Keratinocyte (primary cell): ENCODE measurements around the gene FAM20C. TPM values are rescaled to one million over a fixed set of nuclear protein-coding genes. Genes with fewer than 3 reads are reported as not detected.

ENCODE experiments used
- DNase-seq: peaks from one replicate; pipeline ENCODE4 v3.0.0-alpha.2; 2011; ENCODE audit warnings: low read depth, missing footprints, low spot score
- FAIRE-seq: peaks from 2 replicates; lab custom pipeline; 2011; peaks lifted over from hg19 to GRCh38; lab: Jason Lieb, UNC
- H2AFZ ChIP-seq: 2 replicates; pipeline ENCODE4 v1.6.0; 2012; ENCODE audit warnings: low read length, control low read depth, inconsistent platforms; ENCODE audit not compliant: control insufficient read depth
- H3K27ac ChIP-seq: 2 replicates; pipeline ENCODE4 v1.5.1; 2011; ENCODE audit warnings: low read length; ENCODE audit not compliant: control insufficient read depth, insufficient read depth
- H3K27me3 ChIP-seq: 3 replicates; pipeline ENCODE4 v1.6.0; 2011; ENCODE audit warnings: low read length; ENCODE audit not compliant: control insufficient read depth, insufficient read depth; ENCODE audit errors: extremely low read depth
- H3K36me3 ChIP-seq, 2 experiments: 2 replicates in 1 of 2; 3 replicates in 1 of 2; pipeline ENCODE4 v1.5.1; 2011; ENCODE audit warnings: low read length in 2 of 2, mild to moderate bottlenecking in 1 of 2; ENCODE audit not compliant: control insufficient read depth in 2 of 2, insufficient read depth in 2 of 2; ENCODE audit errors: extremely low read depth in 1 of 2
- H3K4me1 ChIP-seq: 3 replicates; pipeline ENCODE4 v1.5.1; 2011; ENCODE audit warnings: low read length; ENCODE audit not compliant: control insufficient read depth, insufficient read depth; ENCODE audit errors: extremely low read depth
- H3K4me2 ChIP-seq: 3 replicates; pipeline ENCODE4 v1.6.0; 2011; ENCODE audit warnings: low read depth, low read length; ENCODE audit not compliant: control insufficient read depth, insufficient read depth; ENCODE audit errors: extremely low read depth
- H3K4me3 ChIP-seq, 3 experiments: fragments of 200-600 bp in 1 of 3; sonication (generic) in 1 of 3; 2 replicates in 2 of 3; 3 replicates in 1 of 3; pipeline ENCODE4 v1.5.1; 2011 to 2016; ENCODE audit warnings: low read length in 3 of 3, mild to moderate bottlenecking in 3 of 3, control low read depth in 2 of 3, inconsistent platforms in 1 of 3, low read depth in 1 of 3, mixed read lengths in 1 of 3, mixed run types in 1 of 3, moderate library complexity in 1 of 3; ENCODE audit not compliant: control insufficient read depth in 2 of 3, insufficient read depth in 2 of 3; ENCODE audit errors: extremely low read depth in 1 of 3
- H3K79me2 ChIP-seq: 2 replicates; pipeline ENCODE4 v1.6.0; 2012; ENCODE audit warnings: low read length; ENCODE audit not compliant: control insufficient read depth, insufficient read depth
- H3K9ac ChIP-seq: 3 replicates; pipeline ENCODE4 v1.6.0; 2011; ENCODE audit warnings: low read length; ENCODE audit not compliant: control insufficient read depth, insufficient read depth; ENCODE audit errors: extremely low read depth
- H3K9me1 ChIP-seq: 3 replicates; pipeline ENCODE4 v1.6.0; 2011; ENCODE audit warnings: low read length; ENCODE audit not compliant: control insufficient read depth, insufficient read depth; ENCODE audit errors: extremely low read depth
- H3K9me3 ChIP-seq: 2 replicates; pipeline ENCODE4 v1.5.1; 2012; ENCODE audit warnings: low read depth, low read length; ENCODE audit not compliant: control insufficient read depth
- H4K20me1 ChIP-seq: 3 replicates; pipeline ENCODE4 v1.6.0; 2011; ENCODE audit warnings: low read length; ENCODE audit not compliant: control insufficient read depth, insufficient read depth; ENCODE audit errors: extremely low read depth
- CTCF ChIP-seq, 3 experiments: IDR thresholded peaks in 1 of 3; conservative IDR thresholded peaks in 1 of 3; optimal IDR thresholded peaks in 1 of 3; 2 replicates in 2 of 3; 3 replicates in 1 of 3; pipeline versions ENCODE3 to v1.5.1; 2011; ENCODE audit warnings: low read length in 3 of 3, mild to moderate bottlenecking in 3 of 3, moderate library complexity in 2 of 3, control low read depth in 1 of 3, inconsistent platforms in 1 of 3; ENCODE audit not compliant: insufficient read depth in 2 of 3; ENCODE audit errors: extremely low read depth in 1 of 3
- EZH2 ChIP-seq: IDR thresholded peaks from one replicate; pipeline ENCODE4 v1.6.1; 2012; ENCODE audit warnings: inconsistent platforms, mild to moderate bottlenecking, low read length, moderate library complexity
- dilution Hi-C: fragments of 300-500 bp; cut with MboI; formaldehyde crosslinking; loops from one replicate; pipeline ENCODE4 v1.7.0; 2020; ENCODE audit warnings: low sequenced_read_pairs; ENCODE audit not compliant: extremely low pct_ligation_motif_present
- polyA plus RNA-seq, 5 experiments: library from polyadenylated mRNA; depleted of rRNA in 3 of 5; stranded (reverse) in 3 of 5; stranded (forward) in 1 of 5; unstranded in 1 of 5; fragments of >200 nt; gene quantifications; 1 replicate in 1 of 5; 2 replicates in 3 of 5; 3 replicates in 1 of 5; pipeline versions ENCODE4 v1.2.1 to v1.2.3, GENCODE V29; 2011 to 2012; ENCODE audit warnings: missing spikeins in 2 of 5, low read depth in 1 of 5, low replicate concordance in 1 of 5

The FAM20C gene
- polyA plus RNA-seq, 1 donor (not counting 4 experiments of a cell fraction or from before 2014, with no cell fraction given) = 3.8 TPM

- Histone ChIP-seq H2AFZ (no peak overlapping the region), H3K27me3 (peaks cover 6% of the 10 kb centered on the region), H3K9me3 (no peaks in the 10 kb centered on the region), H3K4me1 (peaks cover 4% of the 10 kb centered on the region), H3K27ac (no peak overlapping the region), H4K20me1 (no peaks in the 10 kb centered on the region), H3K9me1 (no peaks in the 10 kb centered on the region), H3K36me3 (no peaks in the 10 kb centered on the region), H3K79me2 (no peaks in the 10 kb centered on the region), H3K9ac (no peak overlapping the region), H3K4me3 (no peak overlapping the region), H3K4me2 (no peak overlapping the region)
- no peak for TF ChIP-seq CTCF (optimal IDR thresholded peaks at IDR 0.05 in 1 of 3, IDR thresholded peaks at IDR 0.05 in 1 of 3, conservative IDR thresholded peaks at IDR 0.05 in 1 of 3; ENCODE audit: extremely low read depth in 1 of 3, insufficient read depth in 2 of 3, low read length in 3 of 3)
- FAIRE-seq (no peak), DNase-seq (no peak)
- dilution Hi-C loops = no loop called here
Observed at GRCh38 chr7:173209-173918, 19.0 kb upstream of the FAM20C start.

DNA sequence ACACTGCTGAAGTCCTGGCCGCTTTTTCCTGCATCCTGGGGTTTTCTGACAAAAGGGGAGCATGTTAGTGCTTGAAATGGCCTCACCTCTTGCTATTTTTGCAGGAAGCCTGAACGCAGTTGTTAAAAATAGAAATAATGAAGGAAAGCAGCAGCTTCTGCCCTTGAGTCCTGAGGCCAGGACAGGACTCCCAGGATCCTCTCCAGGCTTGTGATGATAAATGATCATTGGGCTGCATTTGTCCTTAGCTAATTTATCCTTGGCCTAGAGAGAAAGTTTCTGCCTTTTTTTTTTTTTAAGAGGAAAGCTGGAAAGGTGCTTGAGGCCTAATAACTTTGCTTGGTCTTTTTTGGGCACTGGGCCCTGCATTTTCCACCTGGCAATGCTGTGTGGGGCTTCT is 17.7 kb upstream of the FAM20C start:
- FAIRE-seq = no peak
- Histone ChIP-seq H2AFZ (no peak overlapping the region), H3K9ac (no peak overlapping the region), H3K27ac (no peak overlapping the region), H3K9me3 (no peaks in the 10 kb centered on the region), H3K4me2 (no peak overlapping the region), H3K4me1 (peaks cover 4% of the 10 kb centered on the region), H3K4me3 (no peak overlapping the region), H3K79me2 (no peaks in the 10 kb centered on the region), H3K36me3 (no peaks in the 10 kb centered on the region), H3K9me1 (no peaks in the 10 kb centered on the region), H4K20me1 (no peaks in the 10 kb centered on the region), H3K27me3 (peaks cover 6% of the 10 kb centered on the region)
- DNase-seq = no peak
- dilution Hi-C loops = no loop called here
- TF ChIP-seq CTCF (optimal IDR thresholded peaks at IDR 0.05 in 1 of 3, IDR thresholded peaks at IDR 0.05 in 1 of 3, conservative IDR thresholded peaks at IDR 0.05 in 1 of 3; ENCODE audit: extremely low read depth in 1 of 3, insufficient read depth in 2 of 3, low read length in 3 of 3) (no peak), EZH2 (no peak)
